Upper lobe of right lung (tissue), 1 donor: ENCODE measurements around the gene GMDS. TPM values are rescaled to one million over a fixed set of nuclear protein-coding genes. Genes with fewer than 3 reads are reported as not detected.

Experiments used
- ATAC-seq: fragments of 200-7000 bp; cut with Tn5 transposase; one replicate; pipeline ENCODE4 v1.9.1; 2020; ENCODE audit warnings: mild to moderate bottlenecking, moderate library complexity
- DNase-seq: peaks from one replicate; pipeline ENCODE4 v3.0.0-alpha.2; 2020
- H3K27ac ChIP-seq: fragments of 200-600 bp; one replicate; pipeline ENCODE4 v1.8.0; 2022
- H3K27me3 ChIP-seq: fragments of 200-600 bp; one replicate; pipeline ENCODE4 v1.8.0; 2022; ENCODE audit warnings: mild to moderate bottlenecking
- H3K36me3 ChIP-seq: fragments of 200-600 bp; one replicate; pipeline ENCODE4 v1.8.0; 2022
- H3K4me1 ChIP-seq: fragments of 200-600 bp; one replicate; pipeline ENCODE4 v1.8.0; 2022
- H3K4me3 ChIP-seq: fragments of 200-600 bp; one replicate; pipeline ENCODE4 v1.8.0; 2022; ENCODE audit warnings: mild to moderate bottlenecking
- H3K9me3 ChIP-seq: fragments of 200-600 bp; one replicate; pipeline ENCODE4 v1.8.0; 2022
- CTCF ChIP-seq: fragments of 200-600 bp; IDR thresholded peaks from one replicate; pipeline ENCODE4 v1.8.0; 2022; ENCODE audit warnings: antibody characterized with exemption
- intact Hi-C: fragments of 100-400 bp; cut with DNase I; formaldehyde crosslinking; loops from one replicate; pipeline ENCODE4 v1.11.0; 2022
- total RNA-seq: library from RNA; stranded (reverse); fragmentation: NEBNext Ultra II Directional; extraction: Animal tissue kit (Norgen Biotek cat#: 25700); gene quantifications from one replicate; pipeline ENCODE4 v1.2.1, GENCODE V29; 2021
- donor health status: DM: no; HTN: yes; CAD: no; lungs with severe emphysema.

GMDS gene
- total RNA-seq, 1 donor from 2014 or later, result 12.2 TPM

GRCh38 chr6:1739220-1739619 is 506.2 kb downstream of the GMDS start:
- H3K4me1 ChIP-seq, result no peaks in the 10 kb centered on the region
- H3K9me3 ChIP-seq, result no peaks in the 10 kb centered on the region
- TF ChIP-seq CTCF, result no peak
- no peaks in the 10 kb centered on the region for H3K36me3 ChIP-seq
- no peak overlapping the region for H3K27ac ChIP-seq
- no peaks in the 10 kb centered on the region for H3K27me3 ChIP-seq
- no peak overlapping the region for H3K4me3 ChIP-seq
- intact Hi-C loops, result no loop called here
- no peak for ATAC-seq
- no peak for DNase-seq

- intact Hi-C loops, result no loop called here
- DNase-seq (no peak), ATAC-seq (no peak)
- Histone ChIP-seq H3K9me3 (no peaks in the 10 kb centered on the region), H3K27ac (no peak overlapping the region), H3K4me3 (no peak overlapping the region), H3K27me3 (no peaks in the 10 kb centered on the region), H3K4me1 (no peaks in the 10 kb centered on the region), H3K36me3 (no peaks in the 10 kb centered on the region)
- TF ChIP-seq CTCF, result no peak
Measured at GRCh38 chr6:1738558-1739081, 506.8 kb downstream of the GMDS start.

- H3K27me3 ChIP-seq, result no peaks in the 10 kb centered on the region
- no peak overlapping the region for H3K4me3 ChIP-seq
- H3K4me1 ChIP-seq, result no peaks in the 10 kb centered on the region
- no peak for ATAC-seq
- no peaks in the 10 kb centered on the region for H3K36me3 ChIP-seq
- TF ChIP-seq CTCF, result no peak
- H3K9me3 ChIP-seq, result no peaks in the 10 kb centered on the region
- no peak for DNase-seq
- intact Hi-C loops, result no loop called here
- H3K27ac ChIP-seq, result no peak overlapping the region
Measured at GRCh38 chr6:1737463-1738311, 507.7 kb downstream of the GMDS start.

GRCh38 chr6:1736346-1737105 is 508.9 kb downstream of the GMDS start:
- no peak for DNase-seq
- intact Hi-C loops, result no loop called here
- H3K4me3 ChIP-seq, result no peak overlapping the region
- H3K36me3 ChIP-seq, result no peaks in the 10 kb centered on the region
- ATAC-seq, result no peak
- no peak for TF ChIP-seq CTCF
- no peaks in the 10 kb centered on the region for H3K27me3 ChIP-seq
- H3K4me1 ChIP-seq, result no peaks in the 10 kb centered on the region
- H3K9me3 ChIP-seq, result no peaks in the 10 kb centered on the region
- H3K27ac ChIP-seq, result no peak overlapping the region

- Histone ChIP-seq H3K4me1 (no peaks in the 10 kb centered on the region), H3K27ac (no peak overlapping the region), H3K4me3 (no peak overlapping the region), H3K36me3 (no peaks in the 10 kb centered on the region), H3K27me3 (no peaks in the 10 kb centered on the region), H3K9me3 (no peaks in the 10 kb centered on the region)
- no peak for TF ChIP-seq CTCF
- intact Hi-C loops, result no loop called here
- ATAC-seq (no peak), DNase-seq (no peak)
Measured at GRCh38 chr6:1735239-1735803, 510.1 kb downstream of the GMDS start.
